Measurements from ENCODE around the gene SMIM45.

SMIM45 gene

GRCh38 chr22:41951898-41952474, at the start of gene SMIM45:
Gene SMIM45, plus strand, starts transcription at chr22:41952150.
- in situ Hi-C loops (cut with MboI; ENCODE audit: low sequenced_read_pairs): loop anchor here (25.0 kb wide), 1 partner anchor 510 kb away; no protein-coding TSS in a partner anchor

DNA sequence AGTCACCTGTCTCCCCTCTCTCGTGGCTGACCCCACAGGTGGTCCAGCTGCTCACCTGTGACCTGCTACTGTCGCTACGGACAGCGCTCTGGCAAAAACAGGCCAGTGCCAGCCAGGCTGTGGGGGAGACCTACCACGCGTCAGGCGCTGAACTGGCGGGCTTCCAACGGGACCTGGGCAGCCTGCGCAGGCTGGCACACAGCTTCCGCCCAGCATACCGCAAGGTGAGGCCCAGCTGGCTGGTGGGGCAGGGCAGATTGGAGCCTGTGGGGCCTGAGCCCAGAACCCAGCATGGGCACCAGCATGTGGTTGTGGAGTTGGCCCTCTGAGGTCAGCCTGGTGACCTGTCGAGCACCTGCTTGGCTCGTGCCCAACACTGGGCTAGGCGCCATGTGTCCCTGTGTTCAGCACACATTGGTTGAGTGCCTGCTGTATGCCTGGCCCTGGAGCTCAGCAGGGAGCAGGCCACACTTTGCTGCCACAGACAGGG, 49.0 kb upstream of the SMIM45 start:
- in situ Hi-C loops (cut with MboI; ENCODE audit: low sequenced_read_pairs): no loop called here

DNA sequence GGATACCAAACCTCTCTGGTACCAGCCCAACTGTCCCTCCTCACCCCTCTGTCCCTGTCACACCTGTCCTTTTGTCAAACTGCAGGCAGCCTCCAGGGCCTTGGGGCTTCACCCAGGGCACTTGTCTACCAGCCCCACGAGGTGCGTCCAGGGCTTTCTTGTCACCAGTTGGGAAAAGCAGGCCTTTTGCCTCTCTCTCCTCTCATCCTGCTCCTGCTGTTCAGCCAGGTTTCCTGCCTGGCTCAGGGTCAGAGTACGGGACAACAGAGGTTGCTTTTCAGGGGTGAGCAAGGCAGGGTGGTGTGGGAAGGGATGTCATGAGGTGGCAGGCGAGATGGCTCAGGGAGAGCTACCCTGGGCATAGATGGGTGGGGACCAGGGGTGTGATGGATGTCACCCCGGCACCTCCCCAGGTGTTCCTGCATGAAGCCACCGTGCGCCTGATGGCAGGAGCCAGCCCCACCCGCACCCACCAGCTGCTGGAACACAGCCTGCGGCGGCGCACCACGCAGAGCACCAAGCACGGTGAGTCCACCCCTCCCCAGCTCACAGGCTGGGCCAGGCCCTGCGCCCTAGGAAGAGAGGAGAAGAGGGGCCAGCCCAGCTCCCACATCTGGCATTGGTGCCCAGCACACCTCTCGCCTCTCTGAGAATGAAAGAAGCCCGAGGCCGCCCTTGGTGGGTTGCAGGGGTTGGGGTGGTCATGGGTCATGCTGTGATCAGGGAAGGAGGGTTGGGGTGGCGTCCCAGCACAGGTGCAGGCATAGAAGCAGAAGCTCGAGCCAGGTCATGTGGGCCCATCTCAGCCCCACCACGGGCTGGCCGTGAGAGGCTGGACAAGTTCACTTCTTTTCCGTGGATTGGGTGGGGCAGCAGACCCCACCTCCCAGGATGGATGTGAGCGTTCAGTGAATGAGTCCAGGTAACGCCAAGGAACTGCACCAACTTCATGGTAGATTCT, 47.2 kb upstream of the SMIM45 start:
- in situ Hi-C loops (cut with MboI; ENCODE audit: low sequenced_read_pairs): no loop called here

- in situ Hi-C loops (cut with MboI; ENCODE audit: low sequenced_read_pairs): no loop called here
Observed at GRCh38 chr22:41905411-41906202, 46.3 kb upstream of the SMIM45 start.

- in situ Hi-C loops (cut with MboI; ENCODE audit: low sequenced_read_pairs): no loop called here
Observed at GRCh38 chr22:41906822-41907221, 45.1 kb upstream of the SMIM45 start.

- in situ Hi-C loops (cut with MboI; ENCODE audit: low sequenced_read_pairs): no loop called here
Observed at GRCh38 chr22:41907436-41908401, 44.2 kb upstream of the SMIM45 start.

DNA sequence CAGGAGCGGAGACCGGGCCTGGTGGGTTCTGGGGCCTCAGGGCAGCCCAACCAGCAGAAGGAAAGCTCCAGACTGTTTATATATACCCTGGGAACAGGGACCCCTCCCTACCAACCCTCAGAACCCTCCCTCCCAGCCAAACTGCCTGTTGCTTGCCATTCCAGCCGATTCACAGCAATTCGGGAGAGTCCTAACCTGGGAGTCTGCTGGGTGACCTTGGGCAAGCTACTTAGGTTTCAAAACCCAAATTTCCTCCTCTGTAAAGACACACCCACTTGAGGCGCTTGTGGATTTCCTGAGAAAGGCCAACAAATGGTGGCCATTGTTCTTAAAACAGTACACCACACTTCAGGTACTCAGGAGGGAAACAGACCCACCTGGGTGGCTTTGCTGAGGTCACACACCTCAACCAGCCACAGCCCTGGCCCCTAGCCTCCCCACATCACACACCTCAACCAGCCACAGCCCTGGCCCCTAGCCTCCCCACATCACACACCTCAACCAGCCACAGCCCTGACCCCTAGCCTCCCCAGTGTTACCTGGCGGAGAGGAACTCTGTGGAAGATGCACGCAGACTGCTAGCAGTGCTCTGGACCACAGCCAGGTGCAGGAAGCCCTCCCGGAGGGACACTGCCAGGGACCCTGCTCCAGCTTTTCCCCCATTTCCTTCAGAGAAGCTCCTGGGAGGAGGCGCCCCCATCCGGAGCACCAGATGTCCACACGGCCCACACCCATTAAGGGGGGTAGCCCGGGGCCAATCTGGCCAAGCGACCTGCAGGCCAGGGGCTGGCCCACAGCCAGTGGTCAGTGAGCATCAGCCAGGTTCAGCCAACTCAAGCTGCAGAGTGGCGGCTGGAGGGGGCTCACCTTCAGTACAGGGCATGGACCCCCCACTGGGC, 43.3 kb upstream of the SMIM45 start:
- in situ Hi-C loops (cut with MboI; ENCODE audit: low sequenced_read_pairs): no loop called here

DNA sequence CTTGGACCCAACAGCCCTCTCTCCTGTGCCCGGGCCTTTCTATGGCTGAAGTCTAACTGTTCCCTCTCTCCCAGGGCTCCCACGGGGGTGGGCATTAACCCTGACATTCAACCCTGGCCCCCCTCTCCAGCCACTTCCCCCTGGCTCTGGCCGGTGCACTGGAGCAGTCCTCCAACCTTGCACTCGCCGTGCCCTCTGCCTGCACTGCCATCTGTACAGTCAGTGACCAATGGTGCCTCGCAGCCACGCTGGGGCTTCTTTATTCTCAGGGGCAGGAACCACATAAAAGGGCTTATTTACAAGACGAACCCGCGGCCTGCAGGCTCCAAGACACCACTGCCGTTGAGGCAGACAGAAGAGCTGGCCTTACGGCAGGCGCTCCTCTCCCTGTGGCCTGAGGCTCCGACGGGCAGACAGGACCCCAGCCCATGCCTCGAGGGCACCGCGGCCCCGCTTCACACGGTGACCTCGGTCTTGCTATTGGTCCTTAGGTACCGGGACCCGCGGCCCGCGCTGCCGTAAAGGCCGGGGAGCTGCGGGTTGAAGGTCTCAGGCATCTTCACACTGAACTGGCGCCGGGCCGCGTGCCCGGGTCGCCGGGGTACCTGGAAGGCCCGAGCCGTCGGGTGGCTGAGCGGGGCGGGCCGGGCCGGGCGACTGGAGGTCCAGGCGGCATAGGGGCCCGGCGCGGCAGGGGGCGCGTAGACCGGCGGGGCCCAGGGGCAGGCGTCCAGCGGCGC, 42.5 kb upstream of the SMIM45 start:
- in situ Hi-C loops (cut with MboI; ENCODE audit: low sequenced_read_pairs): no loop called here

- in situ Hi-C loops (cut with MboI; ENCODE audit: low sequenced_read_pairs): no loop called here
Observed at GRCh38 chr22:41910050-41911000, 41.6 kb upstream of the SMIM45 start.

DNA sequence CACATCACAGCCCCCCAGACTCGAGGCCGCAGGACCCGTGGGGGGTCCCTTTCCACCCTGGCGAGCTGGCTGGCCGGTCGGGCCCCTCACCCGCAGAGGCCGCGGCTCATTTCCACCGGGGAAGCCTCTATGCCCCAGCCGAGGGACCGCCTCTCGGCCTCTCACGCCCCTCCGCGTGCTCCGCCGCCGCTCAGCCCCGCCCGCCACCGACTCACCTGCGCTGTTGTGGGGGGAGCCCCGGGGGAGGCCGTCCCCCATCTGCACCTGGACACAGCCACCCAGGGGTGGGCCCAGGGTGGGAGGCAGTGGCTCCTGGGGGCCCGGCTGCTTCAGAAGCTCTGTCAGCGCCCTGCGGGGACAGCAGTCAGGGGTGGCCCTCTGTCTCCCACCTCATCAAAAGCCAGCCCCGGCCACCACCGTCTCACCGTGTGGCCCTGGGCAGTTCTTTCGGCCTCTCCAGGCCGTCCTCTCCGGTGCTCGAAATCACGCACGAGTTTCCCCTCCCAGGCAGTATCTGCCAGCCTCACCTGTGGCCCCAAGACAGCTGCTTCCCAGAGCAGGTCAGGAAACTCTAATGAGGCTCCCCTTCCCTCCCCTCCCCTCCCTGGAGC, 40.8 kb upstream of the SMIM45 start:
- in situ Hi-C loops (cut with MboI; ENCODE audit: low sequenced_read_pairs): no loop called here

- in situ Hi-C loops (cut with MboI; ENCODE audit: low sequenced_read_pairs): no loop called here
Observed at GRCh38 chr22:41912338-41913039, 39.5 kb upstream of the SMIM45 start.

DNA sequence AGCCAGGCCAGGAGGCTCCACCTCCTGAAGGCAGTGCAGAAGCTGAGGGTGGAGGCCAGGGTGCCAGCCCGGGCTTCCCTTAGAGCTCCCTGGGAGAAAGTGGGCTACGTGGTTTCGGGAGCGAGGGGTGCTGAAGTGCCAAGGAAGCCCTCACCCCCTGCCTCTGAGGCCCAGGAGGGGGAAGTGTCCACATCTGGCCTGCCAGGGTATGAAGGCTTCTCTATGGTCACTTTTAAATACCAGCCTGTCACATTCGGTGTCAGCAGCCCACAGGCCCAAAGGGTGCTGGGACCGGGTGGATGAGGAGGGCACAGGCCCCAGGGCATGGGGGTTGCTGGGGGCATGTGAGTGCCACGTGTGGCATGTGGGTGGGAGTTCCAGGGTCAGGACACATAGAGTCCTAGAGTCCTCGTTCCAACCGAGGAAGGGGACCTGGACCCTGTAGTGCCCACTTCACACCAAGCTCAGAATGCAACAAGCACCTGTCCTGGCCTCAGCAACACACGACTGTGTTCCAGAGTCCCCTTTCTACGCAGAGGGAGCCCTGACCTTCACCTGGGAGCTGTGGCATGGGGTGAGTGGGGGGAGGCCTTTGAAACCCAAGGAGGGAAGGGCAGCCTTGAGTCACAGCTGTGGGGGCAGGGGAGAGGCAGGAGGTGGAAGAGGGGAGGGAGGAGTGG, 38.8 kb upstream of the SMIM45 start:
- in situ Hi-C loops (cut with MboI; ENCODE audit: low sequenced_read_pairs): no loop called here

DNA sequence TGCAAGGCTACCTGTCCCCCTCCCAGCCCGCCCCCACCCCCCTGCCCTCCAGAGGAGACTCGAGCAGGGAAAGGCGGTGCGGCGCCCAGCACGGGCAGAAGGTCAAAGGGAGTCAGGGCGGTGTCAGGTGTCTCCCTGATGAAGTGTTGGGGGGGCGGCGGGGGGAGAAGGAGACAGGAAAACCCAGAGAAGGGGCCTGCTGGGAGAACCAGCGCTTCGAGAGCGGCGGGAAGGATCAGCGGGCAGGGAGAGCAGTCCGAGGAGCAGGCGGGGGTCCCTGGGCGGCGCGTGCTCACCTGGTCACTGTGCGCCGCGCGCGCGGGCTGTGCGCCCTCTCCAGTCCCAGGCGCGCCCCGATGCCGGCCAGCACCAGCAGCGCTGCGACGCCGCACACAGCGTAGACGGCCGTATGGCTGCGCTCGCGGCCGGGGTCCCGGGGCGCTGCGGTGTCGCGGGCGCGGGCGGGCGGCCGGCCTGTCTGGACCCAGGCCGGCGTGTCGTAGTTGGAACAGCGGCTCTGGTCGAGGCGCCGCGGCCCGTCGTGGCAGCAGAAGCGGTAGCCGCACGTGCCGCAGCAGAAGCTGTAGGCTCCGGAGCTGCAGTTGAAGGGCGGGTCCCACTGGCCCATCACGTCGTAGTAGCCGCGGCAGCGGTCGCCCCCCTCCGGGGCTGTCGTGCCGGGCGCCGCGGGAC, 38.0 kb upstream of the SMIM45 start:
- in situ Hi-C loops (cut with MboI; ENCODE audit: low sequenced_read_pairs): no loop called here

DNA sequence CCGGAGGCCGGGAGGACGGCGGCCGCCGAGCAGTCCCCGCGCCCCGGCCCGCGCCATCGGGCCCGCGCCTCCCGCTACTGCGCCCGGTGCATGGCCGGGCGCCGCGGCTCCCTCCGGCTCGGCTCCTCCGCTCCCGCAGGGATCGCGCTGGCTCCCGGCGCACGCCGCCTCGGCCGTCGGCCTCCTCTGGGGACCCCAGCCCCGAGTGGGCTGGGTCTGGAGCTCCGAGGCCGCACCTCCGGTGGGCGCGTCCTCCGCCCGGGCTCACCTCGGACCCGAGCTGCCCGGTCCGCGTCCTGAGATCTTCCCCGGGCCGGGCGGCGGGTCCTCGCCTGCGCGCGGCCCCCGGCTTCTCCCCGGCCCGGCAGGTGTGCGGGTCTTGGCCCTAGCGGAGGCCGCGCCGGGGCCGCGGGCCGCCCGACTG, 37.3 kb upstream of the SMIM45 start:
- in situ Hi-C loops (cut with MboI; ENCODE audit: low sequenced_read_pairs): no loop called here

Data from HL-60/S4 treated with phorbol 12-myristate 13-acetate at 8.2 ng/mL for 4 days and 3 days (cell line).